H9 (cell line): ENCODE data around the gene TTC3. TPM values are rescaled to one million over a fixed set of nuclear protein-coding genes. Genes with fewer than 3 reads are reported as not detected.

Experiments used
- DNase-seq: peaks from one replicate; pipeline ENCODE4 v3.0.0-alpha.2; 2017
- H2AFZ ChIP-seq: one replicate; pipeline ENCODE4 v1.6.1; 2013; ENCODE audit warnings: mild to moderate bottlenecking, low read length, control low read depth, moderate library complexity
- H2AK5ac ChIP-seq: 2 replicates; pipeline ENCODE4 v1.6.1; 2013; ENCODE audit warnings: low read length, control low read depth, mixed read lengths; ENCODE audit not compliant: insufficient read length
- H2BK120ac ChIP-seq: one replicate; pipeline ENCODE4 v1.6.1; 2013; ENCODE audit warnings: low read depth, mild to moderate bottlenecking, low read length, control low read depth, inconsistent platforms; ENCODE audit not compliant: poor library complexity, severe bottlenecking
- H2BK12ac ChIP-seq: 2 replicates; pipeline ENCODE4 v1.6.1; 2013; ENCODE audit warnings: low read length, control low read depth, mixed read lengths, low read depth; ENCODE audit not compliant: insufficient read length
- H2BK15ac ChIP-seq: 2 replicates; pipeline ENCODE4 v1.6.1; 2013; ENCODE audit warnings: low read depth, low read length, control low read depth
- H2BK20ac ChIP-seq: one replicate; pipeline ENCODE4 v1.6.1; 2013; ENCODE audit warnings: low read depth, mild to moderate bottlenecking, low read length, control low read depth, inconsistent platforms; ENCODE audit not compliant: poor library complexity, severe bottlenecking
- H2BK5ac ChIP-seq: 2 replicates; pipeline ENCODE4 v1.6.1; 2013; ENCODE audit warnings: low read length, control low read depth, mixed read lengths; ENCODE audit not compliant: insufficient read length
- H3K14ac ChIP-seq: 2 replicates; pipeline ENCODE4 v1.6.1; 2013; ENCODE audit warnings: low read length, control low read depth; ENCODE audit not compliant: insufficient read depth
- H3K18ac ChIP-seq: 2 replicates; pipeline ENCODE4 v1.6.1; 2013; ENCODE audit warnings: low read depth, mild to moderate bottlenecking, mixed read lengths, low read length, control low read depth; ENCODE audit not compliant: insufficient read length
- H3K23ac ChIP-seq: 2 replicates; pipeline ENCODE4 v1.6.1; 2013; ENCODE audit warnings: low read length, control low read depth, mixed read lengths, low read depth; ENCODE audit not compliant: insufficient read length
- H3K23me2 ChIP-seq: 2 replicates; pipeline ENCODE4 v1.6.1; 2013; ENCODE audit warnings: low read depth, mild to moderate bottlenecking, mixed read lengths, low read length, control low read depth; ENCODE audit not compliant: insufficient read length, poor library complexity, severe bottlenecking
- H3K27ac ChIP-seq: 2 replicates; pipeline ENCODE4 v1.5.1; 2013; ENCODE audit warnings: low read length, control low read depth, mixed read lengths, low read depth; ENCODE audit not compliant: insufficient read length
- H3K27me3 ChIP-seq: 2 replicates; pipeline ENCODE4 v1.6.1; 2013; ENCODE audit warnings: low read length, control low read depth, inconsistent platforms; ENCODE audit not compliant: insufficient read depth
- H3K4ac ChIP-seq: 2 replicates; pipeline ENCODE4 v1.6.1; 2013; ENCODE audit warnings: low read depth, mild to moderate bottlenecking, control low read depth, inconsistent platforms, low read length, moderate library complexity
- H3K4me1 ChIP-seq: 2 replicates; pipeline ENCODE4 v1.6.1; 2013; ENCODE audit warnings: low read length, control low read depth, inconsistent platforms; ENCODE audit not compliant: insufficient read depth
- H3K4me2 ChIP-seq: 2 replicates; pipeline ENCODE4 v1.6.1; 2013; ENCODE audit warnings: low read length, control low read depth, mixed read lengths; ENCODE audit not compliant: insufficient read length, insufficient read depth
- H3K56ac ChIP-seq: 2 replicates; pipeline ENCODE4 v1.6.1; 2013; ENCODE audit warnings: low read depth, mild to moderate bottlenecking, mixed read lengths, low read length, control low read depth; ENCODE audit not compliant: insufficient read length
- H3K79me1 ChIP-seq: 2 replicates; pipeline ENCODE4 v1.6.1; 2013; ENCODE audit warnings: low read depth, mild to moderate bottlenecking, moderate library complexity, low read length, control low read depth, inconsistent platforms; ENCODE audit not compliant: insufficient read depth, poor library complexity, severe bottlenecking
- H3K79me2 ChIP-seq: 2 replicates; pipeline ENCODE4 v1.6.1; 2013; ENCODE audit warnings: low read length, control low read depth, inconsistent platforms; ENCODE audit not compliant: insufficient read depth
- H3K9ac ChIP-seq: 2 replicates; pipeline ENCODE4 v1.6.1; 2013; ENCODE audit warnings: low read length, control low read depth, mixed read lengths; ENCODE audit not compliant: insufficient read length; ENCODE audit errors: extremely low read depth
- H3K9me3 ChIP-seq: one replicate; pipeline ENCODE4 v1.6.1; 2013; ENCODE audit warnings: low read depth, low read length, inconsistent platforms; ENCODE audit not compliant: control insufficient read depth
- H3T11ph ChIP-seq: one replicate; pipeline ENCODE4 v1.6.1; 2013; ENCODE audit warnings: mild to moderate bottlenecking, low read length, control low read depth, inconsistent platforms
- H4K20me1 ChIP-seq: one replicate; pipeline ENCODE4 v1.6.1; 2013; ENCODE audit not compliant: control insufficient read depth, insufficient read length, insufficient read depth
- H4K5ac ChIP-seq: 2 replicates; pipeline ENCODE4 v1.6.1; 2013; ENCODE audit warnings: low read depth, mild to moderate bottlenecking, mixed read lengths, low read length, control low read depth; ENCODE audit not compliant: insufficient read length
- H4K8ac ChIP-seq: replicated peaks from 2 replicates; pipeline ENCODE4 v1.6.1; 2013; ENCODE audit warnings: low read length, control low read depth, mixed read lengths, low read depth; ENCODE audit not compliant: insufficient read length
- H4K91ac ChIP-seq: 2 replicates; pipeline ENCODE4 v1.6.1; 2013; ENCODE audit warnings: low read depth, mild to moderate bottlenecking, moderate library complexity, mixed read lengths, low read length, control low read depth; ENCODE audit not compliant: insufficient read length
- H3K27ac Mint-ChIP-seq, 3 experiments: 2 replicates in 2 of 3; 3 replicates in 1 of 3; pipeline ENCODE4 v1.8.0; 2020 to 2021; ENCODE audit warnings: mixed read lengths in 3 of 3, mild to moderate bottlenecking in 1 of 3, moderate library complexity in 1 of 3
- H3K27me3 Mint-ChIP-seq: 2 replicates; pipeline ENCODE4 v1.8.0; 2021; ENCODE audit warnings: low read depth, mild to moderate bottlenecking, moderate library complexity, mixed read lengths
- H3K36me3 Mint-ChIP-seq, 3 experiments: 2 replicates in 2 of 3; 3 replicates in 1 of 3; pipeline ENCODE4 v1.8.0; 2020 to 2021; ENCODE audit warnings: low read depth in 3 of 3, mixed read lengths in 3 of 3; ENCODE audit not compliant: insufficient read depth in 1 of 3
- H3K4me1 Mint-ChIP-seq, 2 experiments: 2 replicates each; pipeline ENCODE4 v1.8.0; 2020; ENCODE audit warnings: mixed read lengths in 2 of 2
- H3K4me3 Mint-ChIP-seq, 2 experiments: 2 replicates in 1 of 2; 3 replicates in 1 of 2; pipeline ENCODE4 v1.8.0; 2020 to 2021; ENCODE audit warnings: mild to moderate bottlenecking in 2 of 2, mixed read lengths in 2 of 2, moderate library complexity in 1 of 2
- H3K9me3 Mint-ChIP-seq, 2 experiments: 2 replicates in 1 of 2; 3 replicates in 1 of 2; pipeline ENCODE4 v1.8.0; 2020; ENCODE audit warnings: mild to moderate bottlenecking in 2 of 2, mixed read lengths in 2 of 2, moderate library complexity in 1 of 2
- WGBS: extraction: QIAGEN DNeasy Blood & Tissue Kit; methylation state at CpG from one replicate; pipeline ENCODE4 v1.1.7; 2013; ENCODE audit warnings: missing lambda C conversion rate, low lambda C conversion rate, mixed read lengths; ENCODE audit not compliant: insufficient read length; ENCODE audit errors: extremely low coverage; 5-methylcytosine and 5-hydroxymethylcytosine counted together
- total RNA-seq: library from RNA; stranded (reverse); gene quantifications from 2 replicates; pipeline ENCODE4 v1.2.1, GENCODE V29; 2021
- TF ChIP-seq, protein P1 (sequence below): fragments of 200-600 bp; sonication (generic); conservative IDR thresholded peaks from 3 replicates; pipeline ENCODE4 v1.8.0; 2021; ENCODE audit warnings: antibody characterized with exemption, mild to moderate bottlenecking

The TTC3 gene
- total RNA-seq, 1 experiment from 2014 or later: 46.5 TPM

DNA sequence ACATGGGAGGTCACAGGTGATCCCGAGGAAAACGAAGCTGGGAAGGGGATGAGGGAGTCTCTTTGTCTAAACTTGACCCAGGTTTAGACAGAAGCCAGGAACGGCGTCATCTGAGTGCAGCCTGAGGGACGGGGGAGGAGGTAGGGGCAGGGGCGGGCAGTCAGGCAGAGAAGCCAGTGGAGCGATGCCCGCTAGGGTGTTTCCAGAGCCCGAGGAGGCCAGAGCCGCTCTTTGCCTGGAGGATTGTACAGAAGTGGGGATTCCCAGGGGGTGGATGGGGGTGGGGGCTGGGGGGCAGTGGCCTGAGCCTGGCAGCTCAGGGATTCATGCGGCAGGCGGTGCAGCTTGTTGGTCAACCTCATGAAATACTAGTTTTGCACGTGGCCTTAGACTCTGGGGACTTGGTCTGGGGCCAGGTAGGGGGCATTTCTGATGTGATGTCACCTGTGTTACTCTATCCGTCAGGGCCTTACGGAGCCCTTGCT lies 135.7 kb downstream of the TTC3 start:
- TF ChIP-seq, protein P1, sequence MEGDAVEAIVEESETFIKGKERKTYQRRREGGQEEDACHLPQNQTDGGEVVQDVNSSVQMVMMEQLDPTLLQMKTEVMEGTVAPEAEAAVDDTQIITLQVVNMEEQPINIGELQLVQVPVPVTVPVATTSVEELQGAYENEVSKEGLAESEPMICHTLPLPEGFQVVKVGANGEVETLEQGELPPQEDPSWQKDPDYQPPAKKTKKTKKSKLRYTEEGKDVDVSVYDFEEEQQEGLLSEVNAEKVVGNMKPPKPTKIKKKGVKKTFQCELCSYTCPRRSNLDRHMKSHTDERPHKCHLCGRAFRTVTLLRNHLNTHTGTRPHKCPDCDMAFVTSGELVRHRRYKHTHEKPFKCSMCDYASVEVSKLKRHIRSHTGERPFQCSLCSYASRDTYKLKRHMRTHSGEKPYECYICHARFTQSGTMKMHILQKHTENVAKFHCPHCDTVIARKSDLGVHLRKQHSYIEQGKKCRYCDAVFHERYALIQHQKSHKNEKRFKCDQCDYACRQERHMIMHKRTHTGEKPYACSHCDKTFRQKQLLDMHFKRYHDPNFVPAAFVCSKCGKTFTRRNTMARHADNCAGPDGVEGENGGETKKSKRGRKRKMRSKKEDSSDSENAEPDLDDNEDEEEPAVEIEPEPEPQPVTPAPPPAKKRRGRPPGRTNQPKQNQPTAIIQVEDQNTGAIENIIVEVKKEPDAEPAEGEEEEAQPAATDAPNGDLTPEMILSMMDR: no peak
- Histone ChIP-seq H3K27ac (no peak overlapping the region), H3T11ph (no peak overlapping the region), H3K79me1 (no peaks in the 10 kb centered on the region), H2BK20ac (no peak overlapping the region), H2BK15ac (no peak overlapping the region), H2AK5ac (no peak overlapping the region), H4K20me1 (no peaks in the 10 kb centered on the region), H3K23ac (no peak overlapping the region), H4K91ac (no peak overlapping the region), H4K8ac (no peak overlapping the region), H4K5ac (no peak overlapping the region), H2AFZ (no peak overlapping the region), H2BK5ac (no peak overlapping the region), H3K14ac (no peak overlapping the region), H2BK12ac (no peak overlapping the region), H3K79me2 (no peaks in the 10 kb centered on the region), H3K23me2 (no peaks in the 10 kb centered on the region), H3K9me3 (peaks cover 8% of the 10 kb centered on the region), H3K4me2 (no peak overlapping the region), H3K27me3 (no peaks in the 10 kb centered on the region), H3K4ac (no peak overlapping the region), H3K4me1 (no peaks in the 10 kb centered on the region), H3K56ac (no peak overlapping the region), H2BK120ac (no peak overlapping the region), H3K18ac (no peak overlapping the region), H3K9ac (no peak overlapping the region)
- Mint-ChIP-seq H3K27me3 (no peaks in the 10 kb centered on the region; the same call in 1 of the 2 replicates), H3K36me3 (peaks cover 9 to 20% (median 10%) of the 10 kb centered on the region in 3 experiments; a peak in 6 of 7 replicates), H3K4me1 (peaks cover 6% of the 10 kb centered on the region in 2 experiments; a peak in 3 of 4 replicates), H3K9me3 (peaks cover 20 to 23% of the 10 kb centered on the region in 2 experiments), H3K4me3 (no peak overlapping the region), H3K27ac (peak overlapping the region in 1 of 3 experiments; percentile 0; a peak in 1 of 7 replicates)
- WGBS: no CpG with 5 or more reads among the region's 15 CpGs
- no peak for DNase-seq
